PFSK-1 (cell line): Measurements from ENCODE around the gene OR1F1.

Experiments
- POLR2AphosphoS5 ChIP-seq: IDR thresholded peaks from 2 replicates; pipeline ENCODE4 v1.6.1; 2012; ENCODE audit warnings: low read depth, mild to moderate bottlenecking, control low read depth, low read length, moderate library complexity
- REST ChIP-seq, 2 experiments: IDR thresholded peaks; 2 replicates each; pipeline versions ENCODE4 v1.6.1 to v1.8.0; 2011 to 2012; ENCODE audit warnings: low read depth in 2 of 2, low read length in 2 of 2, control low read depth in 1 of 2, inconsistent platforms in 1 of 2, mild to moderate bottlenecking in 1 of 2, moderate library complexity in 1 of 2; ENCODE audit not compliant: insufficient read depth in 1 of 2
- TAF1 ChIP-seq: IDR thresholded peaks from 2 replicates; pipeline ENCODE4 v1.6.1; 2012; ENCODE audit warnings: low read length, control low read depth, borderline replicate concordance; ENCODE audit not compliant: insufficient read depth

DNA sequence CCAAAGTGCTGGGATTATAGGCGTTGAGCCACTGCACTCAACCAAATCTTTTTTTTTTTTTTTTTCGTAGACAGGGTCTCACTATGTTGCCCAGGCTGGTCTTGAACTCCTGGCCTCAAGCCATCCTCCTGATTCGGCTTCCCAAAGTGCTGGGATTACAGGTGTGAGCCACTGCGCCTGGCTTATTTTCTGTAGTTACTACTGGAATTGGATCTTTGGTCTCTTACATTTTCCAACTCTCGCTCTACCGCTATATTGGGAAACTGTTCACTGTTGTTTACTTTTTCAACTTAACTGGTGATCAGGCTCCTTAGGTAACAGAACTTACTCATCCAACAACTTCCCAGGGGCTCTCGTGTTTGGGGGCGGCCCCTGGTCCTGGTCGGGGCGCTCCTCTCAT lies 32.8 kb downstream of the OR1F1 start:
- TF ChIP-seq REST (IDR thresholded peaks at IDR 0.05; ENCODE audit: insufficient read depth in 1 of 2, low read depth in 2 of 2, low read length in 2 of 2): no peak
- TF ChIP-seq POLR2AphosphoS5: no peak
- no peak for TF ChIP-seq TAF1
